Urothelium cell line (cell line): ENCODE data around the gene ATXN2L.
A peak's percentile ranks its signal among the peaks of the same experiment; 100 is the strongest.

Source experiments
- DNase-seq: peaks from one replicate; pipeline ENCODE4 v3.0.0; 2011; ENCODE audit warnings: low spot score, mixed read lengths
- FAIRE-seq: peaks from 2 replicates; lab custom pipeline; 2011; peaks lifted over from hg19 to GRCh38; lab: Jason Lieb, UNC

The ATXN2L gene

DNA sequence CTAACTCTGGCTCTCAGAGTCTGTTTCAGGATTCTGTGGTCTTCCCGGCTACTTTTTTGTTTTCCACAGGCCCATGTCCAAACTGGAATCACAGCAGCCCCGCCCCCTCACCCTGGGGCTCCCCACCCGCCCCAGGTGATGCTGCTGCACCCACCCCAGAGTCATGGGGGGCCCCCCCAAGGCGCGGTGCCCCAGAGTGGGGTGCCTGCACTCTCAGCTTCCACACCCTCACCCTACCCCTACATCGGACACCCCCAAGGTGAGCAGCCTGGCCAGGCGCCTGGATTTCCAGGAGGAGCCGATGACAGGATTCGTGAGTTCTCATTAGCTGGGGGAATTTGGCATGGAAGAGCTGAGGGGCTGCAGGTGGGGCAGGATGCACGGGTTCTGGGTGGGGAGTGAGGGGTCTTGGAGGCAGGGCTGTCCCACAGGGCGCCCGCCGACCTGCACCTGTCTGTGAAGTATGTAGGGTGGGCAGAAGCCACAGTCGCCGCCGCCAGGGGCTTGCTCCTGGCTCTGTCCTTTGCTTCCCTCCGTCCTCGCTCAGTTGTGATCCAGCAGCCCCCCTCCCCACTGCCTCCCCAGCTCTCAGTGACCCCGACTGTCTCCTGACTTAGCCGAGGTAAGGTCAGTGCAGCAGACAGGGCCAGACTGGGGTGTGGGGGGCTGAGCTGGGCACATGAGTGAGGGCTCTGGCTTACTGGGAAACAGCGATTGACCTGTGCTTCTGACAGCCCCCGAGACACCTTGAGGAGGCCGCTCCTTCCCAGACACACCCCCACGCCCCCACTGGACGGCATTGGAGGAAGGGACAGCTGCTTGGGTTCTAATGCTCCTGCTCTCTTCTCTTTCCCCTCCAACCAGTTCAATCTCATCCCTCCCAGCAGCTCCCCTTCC is 13.3 kb downstream of the ATXN2L start:
- DNase-seq (no peak), FAIRE-seq (no peak)

DNA sequence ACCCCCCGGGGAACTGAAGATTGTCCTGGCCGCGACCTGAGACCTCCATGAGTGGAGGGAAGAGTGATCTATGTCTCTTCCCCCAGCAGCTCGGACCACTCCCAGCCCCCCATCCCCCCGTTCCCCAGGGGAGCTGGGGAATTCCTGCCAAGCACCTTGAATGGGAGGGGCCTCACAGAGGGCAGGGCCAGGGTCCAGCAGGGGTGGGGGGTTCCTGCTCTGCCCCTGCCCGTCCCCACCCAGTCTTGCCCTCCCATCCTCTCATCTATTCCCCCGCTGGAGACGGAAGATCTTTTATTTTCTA is 13.9 kb downstream of the ATXN2L start:
- DNase-seq (no peak), FAIRE-seq (no peak)

DNA sequence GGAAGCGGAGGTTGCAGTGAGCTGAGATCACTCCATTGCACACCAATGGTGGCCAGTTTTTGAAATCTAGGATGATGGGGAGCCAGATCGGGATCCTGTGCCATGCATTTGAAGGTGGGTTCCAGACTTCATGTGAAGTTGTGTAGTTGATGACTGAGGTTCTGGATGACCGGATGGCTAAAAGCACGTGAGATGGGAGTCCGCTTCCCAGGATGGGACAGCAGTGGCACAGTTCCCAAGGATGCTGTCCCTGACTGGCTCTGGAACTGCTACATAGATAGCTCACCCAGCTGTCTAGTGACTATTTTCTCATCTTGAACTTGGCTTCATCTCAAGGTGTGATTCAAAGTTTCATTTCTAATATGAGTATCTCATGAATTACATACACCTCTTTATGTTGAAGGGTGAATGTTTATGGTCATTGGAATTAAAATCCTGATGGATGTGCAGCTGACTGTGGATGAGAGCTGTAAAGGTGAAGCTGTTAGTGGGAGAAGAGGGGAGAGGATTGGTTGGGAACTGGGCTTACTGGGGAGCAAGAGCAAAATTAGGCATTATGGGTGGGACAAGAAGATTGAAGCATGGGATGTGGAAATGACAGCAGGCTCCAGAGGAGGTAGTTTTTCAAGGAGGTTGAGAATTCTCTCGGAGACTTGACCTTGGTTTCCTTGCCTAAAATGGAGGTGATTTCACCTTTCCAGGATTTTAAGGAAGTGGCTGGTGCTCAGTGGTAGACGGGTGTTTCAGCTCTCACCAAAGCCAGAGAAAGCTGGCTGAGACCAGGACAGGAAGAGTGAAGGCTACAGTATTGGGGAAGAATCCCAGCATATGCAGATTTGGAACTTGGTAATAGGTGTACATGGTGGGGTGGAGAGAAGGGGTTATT is 15.1 kb downstream of the ATXN2L start:
- FAIRE-seq: no peak
- DNase-seq: no peak

DNA sequence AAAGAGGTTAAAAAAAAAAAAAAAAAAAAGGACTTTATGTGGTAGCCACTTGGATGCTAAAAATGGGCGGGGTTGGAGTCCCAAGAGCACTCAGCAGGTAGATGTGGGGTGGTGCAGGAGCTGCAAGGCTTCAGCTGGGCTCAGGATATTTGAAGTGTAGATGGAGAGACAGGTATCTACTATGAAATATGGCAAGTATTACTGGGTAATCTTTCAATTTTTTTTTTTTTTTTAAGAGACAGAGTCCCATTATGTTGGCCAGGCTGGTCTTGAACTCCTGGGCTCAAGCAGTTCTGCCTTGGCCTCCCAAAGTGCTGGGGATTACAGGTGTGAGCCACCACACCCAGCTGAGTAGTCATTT is 15.7 kb downstream of the ATXN2L start:
- FAIRE-seq: no peak
- DNase-seq: no peak

DNA sequence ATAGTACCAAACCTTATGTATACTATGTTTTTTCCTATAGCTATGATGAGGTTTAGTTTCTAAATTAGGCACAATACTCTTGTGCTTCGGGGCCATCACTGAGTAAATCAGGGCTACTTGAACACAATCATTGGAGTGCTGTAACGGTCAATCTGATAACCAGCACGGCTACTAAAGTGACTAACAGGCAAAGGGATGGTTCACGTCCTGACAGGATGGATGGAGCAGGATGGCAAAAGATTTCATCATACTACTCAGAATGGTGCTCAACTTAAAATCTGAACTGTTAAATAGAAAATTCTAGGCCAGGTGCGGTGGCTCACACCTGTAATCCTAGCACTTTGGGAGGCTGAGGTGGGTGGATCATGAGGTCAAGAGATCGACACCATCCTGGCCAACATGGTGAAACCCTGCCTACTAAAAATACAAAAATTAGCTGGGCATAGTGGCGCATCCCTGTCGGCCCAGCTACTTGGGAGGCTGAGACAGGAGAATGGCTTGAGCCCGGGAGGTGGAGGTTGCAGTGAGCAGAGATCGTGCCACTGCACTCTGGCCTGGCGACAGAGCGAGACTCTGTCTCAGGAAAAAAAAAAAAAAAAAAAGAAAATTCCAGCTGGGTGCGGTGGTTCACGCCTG is 16.3 kb downstream of the ATXN2L start:
- DNase-seq (no peak), FAIRE-seq (no peak)

DNA sequence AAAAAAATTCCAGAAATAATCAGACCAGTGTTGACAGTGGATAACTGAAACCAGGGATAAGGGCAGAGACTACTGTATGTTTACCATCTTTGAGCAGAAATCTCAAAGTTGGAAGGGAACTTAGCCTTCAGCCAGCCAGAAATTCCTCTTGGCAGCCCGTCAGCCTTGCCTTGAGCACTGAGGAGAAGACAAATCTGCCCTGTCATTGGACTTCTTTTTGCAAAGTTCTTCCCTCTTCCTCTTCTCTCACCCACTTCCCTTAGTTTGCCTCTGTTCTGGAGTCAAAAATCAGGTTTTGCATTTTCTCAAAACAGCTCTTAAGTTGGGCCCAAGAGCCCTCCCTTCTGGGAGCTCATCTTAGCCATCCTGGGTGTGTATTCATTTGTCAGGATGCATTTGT is 17.1 kb downstream of the ATXN2L start:
- FAIRE-seq: no peak
- DNase-seq: no peak

DNA sequence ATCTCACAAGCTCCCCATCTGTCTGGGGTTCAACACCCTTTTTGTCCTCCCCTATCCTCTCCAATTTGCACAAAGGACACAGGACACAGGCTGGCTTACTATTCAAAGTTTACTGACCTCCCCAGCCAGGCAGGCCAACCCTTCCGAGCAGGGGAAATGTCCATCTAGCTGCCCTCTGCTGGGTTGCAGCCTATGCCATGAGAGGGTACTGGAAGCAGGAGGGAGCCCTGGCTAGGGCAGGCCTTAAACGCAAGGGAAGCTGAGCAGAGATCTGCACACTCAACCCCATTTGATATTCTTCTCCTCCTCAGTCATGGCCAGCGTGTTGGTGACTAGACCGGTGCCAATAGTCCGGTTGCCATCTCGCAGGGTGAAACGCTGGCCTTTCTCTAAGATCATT is 19.9 kb downstream of the ATXN2L start:
- DNase-seq (no peak), FAIRE-seq (no peak)

DNA sequence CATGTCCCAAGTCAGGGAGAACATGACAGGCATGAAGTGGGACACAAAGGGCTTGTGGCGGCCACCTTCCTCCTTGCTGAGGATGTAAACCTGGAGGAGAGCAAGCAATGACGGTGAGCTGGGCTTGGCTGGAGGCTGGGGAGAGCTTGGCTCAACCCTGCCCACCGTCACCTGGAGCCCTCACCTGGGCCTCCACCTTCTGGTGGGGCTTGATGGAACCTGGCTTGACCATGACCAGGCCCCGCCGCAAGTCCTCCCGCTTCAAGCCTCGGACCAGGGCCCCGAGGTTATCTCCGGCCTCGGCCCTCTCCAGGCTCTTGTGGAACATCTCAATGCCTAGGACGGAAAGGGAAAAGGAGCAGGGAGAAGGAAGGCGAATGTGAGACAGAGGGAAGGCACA is 21.0 kb downstream of the ATXN2L start:
- FAIRE-seq: no peak
- DNase-seq: no peak

DNA sequence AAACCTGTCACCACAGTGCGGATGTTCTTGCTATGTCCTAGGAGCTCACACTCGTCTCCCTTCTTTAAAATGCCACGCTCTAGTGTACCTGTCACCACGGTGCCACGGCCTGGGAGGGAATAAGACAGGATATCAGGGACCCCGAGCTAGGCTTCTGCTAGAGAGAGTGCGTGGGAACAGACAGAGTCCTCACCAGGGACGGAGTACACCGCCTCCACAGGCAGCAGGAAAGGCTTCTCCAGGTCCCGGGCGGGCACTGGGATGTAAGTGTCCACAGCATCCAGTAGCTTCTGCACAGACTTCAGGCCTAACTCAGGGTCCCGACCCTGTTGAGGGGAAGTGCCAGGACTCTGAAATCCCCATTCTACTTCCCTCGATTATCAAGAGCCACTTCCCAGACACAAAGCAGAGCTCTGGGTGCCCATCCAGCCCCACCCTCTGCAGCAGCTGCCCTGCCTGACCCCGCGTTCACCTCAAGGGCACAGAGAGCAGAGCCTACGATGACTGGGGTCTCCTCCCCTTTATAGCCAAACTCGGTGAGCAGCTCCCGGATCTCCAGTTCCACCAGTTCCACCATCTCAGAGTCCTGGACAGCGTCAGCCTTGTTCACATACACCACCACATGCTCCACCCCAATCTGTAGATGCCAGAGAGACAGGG is 21.6 kb downstream of the ATXN2L start:
- FAIRE-seq (no peak), DNase-seq (no peak)

DNA sequence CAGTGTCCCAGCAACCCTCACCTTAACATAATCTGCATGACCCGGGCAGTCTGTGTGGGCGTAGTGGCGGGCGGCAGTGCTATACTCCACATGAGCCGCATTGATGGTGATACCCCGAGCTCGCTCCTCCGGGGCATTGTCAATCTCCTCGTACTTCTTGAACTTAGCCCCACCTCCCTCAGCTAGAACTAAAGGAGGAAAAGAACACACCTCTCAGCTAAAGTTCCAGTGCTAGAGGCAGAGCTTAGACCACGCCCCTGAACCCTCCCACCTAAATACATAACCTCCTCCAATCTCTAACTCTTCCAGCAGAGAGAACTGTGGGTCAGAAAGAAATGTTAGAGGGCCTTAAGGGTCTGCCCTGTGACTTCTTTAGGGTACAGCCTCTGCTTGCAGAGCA is 22.5 kb downstream of the ATXN2L start:
- no peak for DNase-seq

DNA sequence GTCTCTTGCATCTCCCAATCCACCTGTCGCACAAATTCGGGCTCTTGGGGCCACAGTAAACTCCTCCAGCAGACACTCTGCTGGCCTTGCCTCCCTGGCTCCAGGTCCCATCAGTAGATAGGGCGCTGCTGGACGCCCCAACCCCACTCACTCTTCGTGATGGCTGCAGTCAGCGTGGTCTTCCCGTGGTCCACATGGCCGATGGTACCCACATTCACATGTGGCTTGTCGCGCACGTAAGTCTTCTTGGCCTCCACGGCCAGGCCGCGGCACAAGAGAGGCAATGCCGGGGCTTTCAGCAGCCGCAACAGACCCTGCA is 22.9 kb downstream of the ATXN2L start:
- FAIRE-seq (no peak), DNase-seq (no peak)

More for the DNA sequence above, 22.5 kb downstream of the ATXN2L start:
- FAIRE-seq: no peak

DNA sequence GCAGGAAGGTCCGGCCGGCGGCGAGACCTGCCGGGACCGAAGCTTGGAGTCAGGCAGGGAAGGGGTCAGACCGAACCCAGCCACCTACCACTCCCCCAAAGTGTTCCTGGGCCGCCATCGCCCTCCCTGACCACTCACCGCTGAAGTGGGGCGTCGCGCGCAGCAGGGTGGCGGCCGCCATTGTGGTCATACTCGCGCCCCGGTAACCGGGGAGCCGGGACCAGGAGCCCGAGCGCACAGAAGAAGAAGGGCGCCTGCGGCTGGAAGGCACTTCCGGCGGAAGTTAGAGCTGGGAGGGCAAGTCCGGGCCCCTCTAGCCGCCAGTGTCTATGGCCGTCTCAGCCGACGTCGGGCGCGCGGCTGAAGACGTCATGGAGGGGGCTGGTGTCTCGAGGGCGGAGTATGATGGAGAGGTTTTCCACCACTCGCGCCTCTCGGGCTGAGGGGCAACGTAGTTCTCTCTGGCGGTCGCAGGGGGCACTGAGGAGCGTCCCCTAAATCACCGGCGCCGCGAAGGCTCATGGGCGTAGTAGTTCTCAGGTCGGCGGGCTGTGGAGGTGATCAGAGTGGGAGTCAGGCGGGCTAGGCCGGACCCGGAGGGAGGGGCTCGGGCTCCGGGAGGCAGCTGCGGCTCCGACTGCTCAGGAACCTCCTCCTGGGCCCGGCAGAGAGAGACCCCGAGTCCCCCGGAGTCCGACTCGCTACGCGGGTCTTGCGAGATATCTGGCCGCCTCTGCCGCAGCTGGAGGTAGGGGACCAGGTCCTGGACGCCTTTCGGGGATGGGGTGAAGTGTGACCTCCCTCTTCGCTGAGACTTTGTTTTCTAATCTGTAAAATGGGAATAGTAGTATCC is 23.5 kb downstream of the ATXN2L start, which contains the start of gene TUFM:
Gene TUFM, minus strand, starts transcription at position 269 of the 853 bp plus-strand sequence. Its CDS starts 79 bp downstream, at position 190.
- peak; percentile 82 for FAIRE-seq

DNA sequence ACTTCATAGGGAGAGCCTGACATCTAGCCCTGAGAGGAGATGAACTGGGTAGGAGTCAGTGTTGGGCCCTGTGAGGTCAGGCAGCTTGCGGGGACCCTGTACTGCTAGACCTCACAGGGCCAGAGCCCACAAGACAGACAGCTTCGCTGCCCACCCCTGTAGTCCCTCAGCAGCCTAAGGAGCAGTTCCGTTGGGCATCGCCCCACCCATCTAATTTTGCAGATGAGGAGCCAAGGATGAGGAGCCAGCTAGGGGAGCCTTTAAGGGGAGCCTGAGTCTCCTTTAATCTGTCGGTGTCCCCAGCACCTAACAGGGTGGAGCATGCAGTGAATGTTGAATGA is 24.1 kb downstream of the ATXN2L start:
- no peak for DNase-seq
- FAIRE-seq: no peak

More for the DNA sequence above, 23.5 kb downstream of the ATXN2L start, which contains the start of gene TUFM:
- DNase-seq: peak; percentile 95

DNA sequence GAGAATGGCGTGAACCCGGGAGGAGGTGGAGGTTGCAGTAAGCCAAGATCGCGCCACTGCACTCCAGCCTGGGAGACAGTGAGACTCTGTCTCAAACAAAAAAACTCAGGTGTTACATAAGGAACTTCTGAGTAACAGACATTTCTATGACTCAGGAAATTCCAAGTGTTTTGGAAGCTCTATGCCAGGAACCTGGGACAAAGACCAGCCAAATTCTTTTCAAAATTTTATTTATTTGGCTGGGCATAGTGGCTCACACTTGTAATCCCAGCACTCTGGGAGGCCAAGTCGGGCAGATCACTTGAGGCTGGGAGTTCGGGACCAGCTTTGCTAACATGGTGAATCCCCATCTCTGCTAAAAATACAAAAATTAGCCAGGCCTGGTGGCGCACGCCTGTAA is 35.6 kb downstream of the ATXN2L start:
- no peak for DNase-seq
- FAIRE-seq: no peak

DNA sequence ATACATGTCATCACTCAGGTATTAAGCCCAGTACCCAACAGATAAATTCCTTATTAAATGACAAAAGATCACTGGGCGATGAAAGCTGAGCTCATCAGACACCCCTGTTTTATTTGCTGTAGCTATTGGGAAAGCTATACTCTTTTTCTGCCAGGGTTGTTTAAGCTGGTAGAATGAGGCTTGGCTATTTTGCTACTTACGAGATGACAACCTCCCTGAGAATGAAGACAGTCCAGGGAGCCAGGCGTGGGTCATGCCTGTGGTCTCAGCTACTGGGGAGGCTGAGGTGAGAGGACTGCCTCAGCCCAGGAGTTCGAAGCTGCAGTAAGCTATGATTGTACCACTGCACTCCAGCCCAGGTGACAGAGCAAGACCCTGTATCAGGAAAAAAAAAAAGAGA is 36.5 kb downstream of the ATXN2L start:
- FAIRE-seq: no peak
- no peak for DNase-seq

DNA sequence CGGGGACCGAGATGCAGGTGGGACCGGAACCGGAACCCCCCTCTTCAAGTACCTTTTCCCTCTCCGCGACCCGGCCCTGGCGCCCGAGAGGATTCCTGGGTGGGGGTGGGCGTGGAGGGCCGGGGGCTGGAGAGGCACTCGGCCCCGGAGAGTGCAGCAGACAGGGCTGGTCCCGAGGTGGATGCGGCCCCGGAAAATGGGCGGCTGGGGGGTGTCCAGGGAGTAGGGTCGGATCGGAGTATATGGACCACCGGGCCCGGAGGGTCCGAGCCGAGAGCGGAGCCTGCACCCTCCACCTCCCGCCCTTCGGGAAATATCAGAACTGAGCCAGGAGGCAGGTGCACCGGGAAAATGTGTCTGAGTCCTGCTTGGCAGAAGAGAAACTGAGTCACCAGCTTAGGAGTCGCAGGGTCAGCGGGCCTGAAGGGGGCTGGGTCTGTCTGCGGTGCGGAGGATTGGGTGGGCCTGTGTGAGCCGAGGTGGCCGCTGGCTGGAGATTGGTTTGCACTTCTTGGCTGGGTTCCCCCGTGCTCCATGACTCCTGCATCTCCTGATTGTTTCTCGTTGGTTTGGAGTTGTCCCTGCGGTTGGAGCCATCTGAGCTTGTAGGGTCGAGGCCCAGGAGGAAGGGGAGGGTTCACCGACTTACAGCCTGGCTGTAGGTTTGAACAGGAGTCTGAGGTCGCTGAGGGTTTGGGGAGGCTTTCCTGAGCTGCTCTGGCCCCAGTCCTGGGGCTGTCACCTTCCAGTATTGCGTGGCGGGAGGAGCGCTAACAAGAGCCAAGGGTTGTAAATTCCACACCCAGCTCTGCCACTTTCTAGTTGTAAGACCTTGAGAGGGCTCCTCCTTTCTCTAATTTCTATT is 41.4 kb downstream of the ATXN2L start:
- DNase-seq (no peak), FAIRE-seq (no peak)

DNA sequence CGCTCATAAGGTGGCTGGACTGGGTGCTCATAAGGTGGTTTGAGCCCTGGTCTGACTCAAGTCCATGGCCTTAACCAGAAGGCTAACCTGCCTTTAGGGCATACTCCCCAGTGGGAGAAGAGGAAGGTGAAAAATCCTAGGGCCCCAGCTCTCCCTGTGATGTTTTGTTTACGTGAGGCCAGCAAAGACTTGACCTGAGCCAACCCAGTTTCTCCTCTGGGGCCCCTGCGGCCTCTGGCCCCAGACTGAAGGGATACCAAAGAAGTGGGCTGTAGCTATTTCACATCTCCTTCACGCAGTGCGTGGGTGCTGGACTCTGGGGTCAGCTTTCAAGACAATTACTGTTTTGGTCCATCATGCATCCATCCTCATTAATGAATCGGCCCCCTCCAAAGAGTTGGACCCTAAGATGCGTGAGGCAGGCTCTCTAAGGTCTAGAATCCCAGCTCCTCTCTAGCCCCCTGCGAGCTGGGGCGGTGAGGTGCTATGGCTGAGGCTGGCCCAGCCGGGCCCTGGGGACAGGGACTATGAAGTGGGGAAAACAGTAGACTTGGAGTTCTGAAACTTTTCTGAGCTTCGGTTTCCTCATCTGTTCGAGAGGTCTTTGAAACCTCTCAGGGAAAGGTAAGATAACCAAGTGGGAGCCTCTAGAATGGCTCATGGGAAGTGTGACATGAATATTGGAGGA is 42.3 kb downstream of the ATXN2L start:
- FAIRE-seq (no peak), DNase-seq (no peak)

DNA sequence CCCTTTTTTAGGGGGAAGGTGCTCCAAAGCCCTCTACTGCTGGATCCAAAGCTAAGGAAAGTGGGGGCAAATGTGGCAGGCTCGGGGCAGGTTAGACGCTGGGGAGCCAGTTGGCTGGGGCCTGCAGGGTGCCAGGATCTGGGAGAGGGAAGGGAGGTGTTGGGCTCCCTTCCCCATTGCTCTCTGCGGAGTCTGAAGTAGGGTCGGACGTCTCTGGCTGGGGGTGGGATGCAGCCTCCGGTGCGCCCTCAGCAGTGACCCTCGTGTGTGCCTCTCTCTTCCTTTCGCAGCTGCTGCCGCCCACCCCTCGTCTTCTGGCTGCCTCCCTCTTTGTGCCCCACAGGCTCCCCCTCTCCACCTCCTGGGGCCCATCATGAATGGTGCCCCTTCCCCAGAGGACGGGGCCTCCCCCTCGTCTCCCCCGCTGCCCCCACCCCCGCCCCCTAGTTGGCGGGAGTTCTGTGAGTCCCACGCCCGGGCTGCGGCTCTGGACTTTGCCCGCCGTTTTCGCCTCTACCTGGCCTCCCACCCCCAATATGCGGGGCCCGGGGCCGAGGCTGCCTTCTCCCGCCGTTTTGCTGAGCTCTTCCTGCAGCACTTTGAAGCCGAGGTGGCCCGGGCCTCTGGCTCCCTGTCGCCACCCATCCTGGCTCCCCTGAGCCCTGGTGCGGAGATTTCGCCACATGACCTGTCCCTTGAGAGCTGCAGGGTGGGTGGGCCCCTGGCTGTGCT is 43.1 kb downstream of the ATXN2L start:
- DNase-seq (no peak), FAIRE-seq (no peak)
